ENCODE data around the gene SLC50A1.

DNA sequence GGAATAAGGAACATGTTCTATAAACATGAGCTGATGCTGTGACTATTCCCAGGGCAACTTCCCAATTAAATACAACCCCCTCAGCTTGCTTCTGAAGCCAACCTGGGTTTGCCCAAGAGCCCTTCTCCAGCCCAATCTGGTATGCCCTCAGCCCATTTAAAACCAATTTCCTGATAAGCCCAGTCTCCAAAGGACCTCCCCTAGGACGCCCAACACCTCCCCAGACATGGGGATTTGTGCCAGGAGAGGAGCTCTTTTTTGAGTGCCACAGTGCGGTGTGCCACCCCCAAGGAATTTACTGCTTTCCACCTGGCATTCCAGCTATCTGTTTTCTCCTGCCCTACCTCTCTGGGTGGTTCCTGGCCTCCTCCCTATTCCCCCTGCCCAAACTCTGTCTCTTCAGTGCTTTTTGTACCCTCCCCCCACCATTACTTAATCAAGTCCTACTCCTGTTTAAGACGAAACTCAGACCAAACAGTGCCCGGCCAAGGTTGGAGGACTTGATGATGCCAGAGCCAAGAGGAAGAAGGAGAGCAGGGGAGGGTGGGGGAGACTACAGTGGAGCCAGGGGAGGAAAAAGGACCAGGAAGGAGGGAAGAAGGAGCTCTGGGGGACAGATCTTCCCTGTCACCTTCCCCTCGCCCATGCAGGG, 19.4 kb upstream of the SLC50A1 start:
- TF ChIP-seq CTCF (conservative IDR thresholded peaks at IDR 0.05) (no peak), EZH2 (IDR thresholded peaks at IDR 0.05; ENCODE audit: low read depth) (no peak)

Data from PC-9 (cell line).